ENCODE results near the gene SACM1L.
"Not testable (repeated sequence)": the region's sequence is repeated elsewhere in the genome, so short reads cannot be mapped to it uniquely, and the experiment has no call there.

The SACM1L gene

GRCh38 chr3:45741742-45742460 is 52.7 kb downstream of the SACM1L start:
- no peak for DNase-seq (ENCODE audit: low read depth)

DNA sequence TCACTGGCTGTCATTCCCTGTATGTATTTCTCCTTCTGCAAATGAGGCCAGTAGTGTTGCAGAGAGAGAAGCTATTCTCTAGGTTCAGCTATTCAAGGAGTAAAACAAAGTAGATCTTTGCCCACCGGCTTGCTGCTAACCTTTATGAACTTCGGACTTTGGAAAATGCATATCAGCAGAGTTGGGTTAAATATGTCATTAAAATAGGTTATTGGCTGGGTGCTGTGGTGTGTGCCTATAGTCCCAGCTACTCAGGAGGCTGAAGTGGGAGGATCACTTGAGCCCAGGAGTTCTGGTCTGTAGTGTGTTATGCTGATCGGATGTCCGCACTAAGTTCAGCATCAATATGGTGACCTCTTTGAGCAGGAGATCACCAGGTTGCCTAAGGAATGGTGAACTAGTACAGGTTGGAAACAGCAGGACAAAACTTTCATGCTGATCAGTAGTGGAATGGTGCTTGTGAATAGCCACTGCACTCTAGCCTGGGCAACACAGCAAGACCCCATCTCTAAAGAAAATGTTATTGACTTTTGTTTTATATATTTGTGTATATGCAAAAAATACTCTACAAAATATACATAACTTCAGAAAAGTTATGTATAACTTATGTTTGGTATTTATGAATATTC is 53.4 kb downstream of the SACM1L start:
- DNase-seq (ENCODE audit: low read depth), result no peak

DNA sequence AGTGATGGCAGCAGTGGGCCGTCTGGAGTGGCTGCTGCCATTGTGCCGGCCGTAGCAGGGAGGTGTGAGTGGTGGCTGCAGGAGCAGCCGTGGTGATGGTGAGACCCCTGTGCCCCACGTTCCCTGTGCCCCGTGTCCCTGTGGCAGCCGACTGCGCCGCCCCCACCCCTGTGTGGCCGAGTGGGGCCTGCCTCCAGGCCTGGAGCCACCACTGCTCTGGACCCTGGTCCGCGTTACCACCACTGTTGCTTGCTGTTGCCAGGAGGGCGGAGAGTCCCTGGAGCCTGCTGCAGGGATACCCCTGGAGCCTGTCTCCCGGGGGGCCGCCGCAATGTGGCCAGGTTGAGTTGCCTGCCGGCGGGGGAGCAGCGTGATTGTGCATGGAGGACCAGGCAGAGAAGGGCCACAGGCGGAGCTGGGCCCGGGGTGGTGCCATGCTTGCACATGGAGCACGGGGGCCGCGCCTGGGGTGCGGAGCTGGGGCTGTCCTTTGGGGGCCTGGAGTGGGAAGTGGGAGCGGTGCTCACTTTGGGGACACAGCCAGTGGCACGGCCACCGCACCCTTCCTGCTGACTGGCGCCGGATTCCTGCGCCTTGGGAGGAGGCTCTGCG is 57.1 kb downstream of the SACM1L start:
- no peak for DNase-seq (ENCODE audit: low read depth)

DNA sequence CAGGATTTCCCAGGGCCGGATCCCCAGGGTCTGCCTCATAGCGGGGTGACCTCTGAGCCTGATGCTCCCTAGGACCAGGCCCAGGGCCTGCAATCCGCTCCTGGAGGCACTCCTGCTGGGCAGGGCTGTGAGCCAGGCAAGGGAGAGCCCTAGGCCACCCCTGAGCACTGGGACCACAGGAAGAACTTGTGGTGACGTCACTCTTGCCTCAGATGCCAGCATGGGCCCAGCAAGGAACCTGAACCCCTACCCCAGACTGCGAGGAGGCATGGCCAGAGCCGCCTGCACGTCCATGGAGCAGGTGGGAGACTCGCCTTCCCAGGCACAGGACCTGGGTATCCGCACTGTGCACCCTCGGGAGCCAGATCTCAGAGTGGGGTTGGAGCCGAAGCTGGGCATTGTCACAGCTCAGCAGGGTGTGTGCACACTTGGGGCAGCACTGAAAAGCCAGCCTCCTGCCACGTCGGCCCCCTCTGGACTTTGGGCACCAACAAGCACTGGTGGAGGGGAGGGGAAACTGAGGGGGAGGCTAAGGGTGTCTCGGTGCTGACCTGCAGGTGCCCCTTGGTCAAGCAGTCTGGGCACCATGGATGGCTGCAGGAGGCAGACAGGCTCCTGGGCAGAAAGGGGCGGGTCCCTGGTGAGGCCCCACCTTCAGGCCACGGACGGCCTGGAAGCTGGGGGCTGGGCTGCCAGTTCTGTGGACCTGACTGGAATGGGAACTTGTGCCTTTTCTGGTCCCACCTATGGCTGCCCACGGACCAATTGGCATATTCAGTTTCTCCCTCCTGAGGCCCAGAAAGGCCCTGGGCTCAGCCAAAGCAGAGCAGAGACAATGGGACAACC is 57.8 kb downstream of the SACM1L start:
- DNase-seq (ENCODE audit: low read depth), result no peak

DNA sequence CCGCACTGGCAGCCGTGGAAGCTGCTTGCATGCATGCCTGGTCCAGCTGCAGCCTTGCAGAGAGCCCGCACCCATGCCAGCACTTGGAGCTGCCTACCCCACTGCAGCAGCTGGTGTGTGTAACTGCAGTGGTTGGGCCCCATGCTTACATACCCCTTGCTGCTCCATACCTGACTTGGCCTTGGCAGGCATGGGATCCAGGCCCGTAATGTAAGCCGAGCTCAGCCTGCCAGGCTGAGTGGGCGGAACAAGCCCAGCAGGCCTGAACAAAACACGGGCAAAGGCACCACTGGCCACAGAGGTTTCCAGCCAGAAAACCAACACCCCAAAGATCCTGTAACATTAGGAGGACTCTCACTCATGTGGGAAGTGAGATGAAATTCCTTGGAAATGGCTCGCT is 58.9 kb downstream of the SACM1L start:
- DNase-seq (ENCODE audit: low read depth), result no peak

GRCh38 chr3:45749036-45749600 is 59.9 kb downstream of the SACM1L start:
- not testable (repeated sequence) for DNase-seq (ENCODE audit: low read depth)

DNA sequence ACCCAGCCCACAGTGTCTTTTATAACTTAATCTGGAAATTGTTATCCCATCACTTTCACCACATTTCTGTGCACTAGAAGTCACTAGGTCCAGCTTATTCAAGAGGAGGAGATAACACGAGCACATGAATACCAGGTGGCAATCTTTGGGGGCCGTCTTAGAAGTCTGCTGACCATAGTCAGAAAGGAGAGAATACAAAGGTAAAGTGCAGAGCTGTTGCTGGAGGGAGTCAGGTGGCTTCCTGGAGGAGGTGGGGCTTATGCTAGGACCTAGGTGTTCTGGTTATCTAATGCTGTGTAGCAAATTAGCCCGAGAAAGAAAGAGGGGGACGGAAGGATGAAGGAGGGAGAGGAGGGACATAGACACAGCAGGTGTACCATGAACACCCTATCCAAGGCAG is 60.7 kb downstream of the SACM1L start:
- no peak for DNase-seq (ENCODE audit: low read depth)

DNA sequence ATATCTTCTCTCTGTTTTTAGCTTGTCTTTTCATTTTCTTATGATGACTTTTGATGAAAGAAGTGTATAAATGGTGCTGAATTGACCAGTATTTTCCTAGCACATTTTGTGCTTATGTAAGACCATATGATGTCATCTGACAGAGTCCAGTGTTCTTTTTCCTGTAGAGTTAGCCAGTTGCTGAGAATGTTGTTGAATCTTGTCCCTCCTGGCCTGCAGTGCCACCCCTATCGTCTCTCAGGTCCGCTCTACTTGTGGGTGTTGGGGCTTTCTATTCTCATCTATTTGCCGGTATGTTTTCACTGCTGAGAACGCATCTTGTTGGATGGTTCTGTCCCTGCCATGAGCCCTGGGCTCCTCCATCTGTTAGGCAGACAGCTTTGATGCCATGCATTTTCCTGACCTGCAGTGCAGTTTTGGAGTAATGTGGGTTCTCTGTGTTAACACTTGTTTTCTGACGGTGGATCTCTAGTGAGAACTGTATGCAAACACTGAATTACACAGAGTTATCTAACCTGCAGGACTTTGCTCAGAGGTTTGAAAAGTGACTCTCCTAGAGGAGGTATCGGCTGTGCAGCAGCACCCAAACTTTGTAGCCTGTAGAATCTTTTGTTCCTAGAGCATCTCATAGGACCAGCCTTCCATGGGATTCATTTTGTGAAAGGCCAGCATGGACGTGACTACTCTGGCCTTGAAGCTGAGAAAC is 62.5 kb downstream of the SACM1L start:
- no peak for DNase-seq (ENCODE audit: low read depth)

- DNase-seq (ENCODE audit: low read depth), result no peak
These were observed 63.9 kb downstream of the SACM1L start for GRCh38 chr3:45753095-45753494.

GRCh38 chr3:45754461-45754860 is 65.3 kb downstream of the SACM1L start:
- no peak for DNase-seq (ENCODE audit: low read depth)

DNA sequence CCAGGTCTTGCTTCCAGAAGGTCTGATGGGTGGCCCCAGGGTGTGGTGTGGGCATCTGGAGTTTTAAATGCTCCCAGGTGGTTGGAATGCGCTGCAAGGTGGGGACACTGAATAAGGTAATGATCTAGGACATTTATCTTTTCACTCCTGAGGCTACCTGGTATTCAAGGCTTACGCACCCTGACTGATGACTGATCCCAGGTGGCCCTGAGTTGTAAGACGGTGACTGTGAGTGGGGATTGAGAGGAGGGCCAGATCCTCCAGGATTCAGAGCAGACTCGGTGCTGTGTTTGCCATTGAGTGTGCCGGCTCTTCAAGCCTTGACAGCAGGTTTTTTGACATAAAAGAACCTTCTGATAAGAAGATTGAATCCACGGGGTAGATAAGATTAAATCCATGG is 66.9 kb downstream of the SACM1L start:
- no peak for DNase-seq (ENCODE audit: low read depth)

DNA sequence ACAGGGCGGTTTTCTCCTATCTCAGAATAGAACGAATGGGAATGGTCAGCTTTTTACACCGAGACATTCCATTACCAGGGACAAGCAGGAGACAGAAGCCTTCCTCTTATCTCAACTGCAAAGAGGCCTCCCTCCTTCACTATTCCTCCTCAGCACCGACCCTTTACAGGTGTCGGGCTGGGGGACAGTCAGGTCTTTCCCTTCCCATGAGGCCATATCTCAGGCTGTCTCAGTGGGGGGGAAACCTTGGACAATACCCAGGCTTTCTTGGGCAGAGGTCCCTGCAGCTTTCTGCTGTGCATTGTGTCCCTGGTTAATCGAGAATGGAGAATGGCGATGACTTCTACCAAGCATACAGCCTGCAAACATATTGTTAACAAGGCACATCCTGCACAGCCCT is 67.9 kb downstream of the SACM1L start:
- not testable (repeated sequence) for DNase-seq (ENCODE audit: low read depth)

GRCh38 chr3:45758871-45759270 is 69.7 kb downstream of the SACM1L start:
- no peak for DNase-seq (ENCODE audit: low read depth)

DNA sequence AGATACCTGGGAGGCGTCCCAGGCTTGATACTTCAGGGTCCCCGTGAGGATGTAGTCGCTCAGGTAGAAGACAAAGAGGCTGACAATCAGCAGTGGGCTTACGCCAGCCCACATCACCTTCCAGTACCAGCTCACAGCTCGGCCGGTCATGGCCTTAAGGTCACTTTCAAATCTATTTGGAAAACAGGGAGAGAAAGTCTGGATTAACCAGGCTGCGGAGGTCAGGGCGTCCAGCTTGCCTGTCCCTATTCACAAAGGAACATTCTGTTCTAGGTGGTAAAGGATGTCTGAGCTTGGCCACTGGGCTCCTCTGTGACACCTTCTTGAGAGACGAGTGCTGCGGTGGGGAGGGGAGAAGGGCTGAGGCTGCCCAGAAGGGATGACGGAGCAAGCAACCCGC is 70.7 kb downstream of the SACM1L start:
- DNase-seq (ENCODE audit: low read depth), result no peak

DNA sequence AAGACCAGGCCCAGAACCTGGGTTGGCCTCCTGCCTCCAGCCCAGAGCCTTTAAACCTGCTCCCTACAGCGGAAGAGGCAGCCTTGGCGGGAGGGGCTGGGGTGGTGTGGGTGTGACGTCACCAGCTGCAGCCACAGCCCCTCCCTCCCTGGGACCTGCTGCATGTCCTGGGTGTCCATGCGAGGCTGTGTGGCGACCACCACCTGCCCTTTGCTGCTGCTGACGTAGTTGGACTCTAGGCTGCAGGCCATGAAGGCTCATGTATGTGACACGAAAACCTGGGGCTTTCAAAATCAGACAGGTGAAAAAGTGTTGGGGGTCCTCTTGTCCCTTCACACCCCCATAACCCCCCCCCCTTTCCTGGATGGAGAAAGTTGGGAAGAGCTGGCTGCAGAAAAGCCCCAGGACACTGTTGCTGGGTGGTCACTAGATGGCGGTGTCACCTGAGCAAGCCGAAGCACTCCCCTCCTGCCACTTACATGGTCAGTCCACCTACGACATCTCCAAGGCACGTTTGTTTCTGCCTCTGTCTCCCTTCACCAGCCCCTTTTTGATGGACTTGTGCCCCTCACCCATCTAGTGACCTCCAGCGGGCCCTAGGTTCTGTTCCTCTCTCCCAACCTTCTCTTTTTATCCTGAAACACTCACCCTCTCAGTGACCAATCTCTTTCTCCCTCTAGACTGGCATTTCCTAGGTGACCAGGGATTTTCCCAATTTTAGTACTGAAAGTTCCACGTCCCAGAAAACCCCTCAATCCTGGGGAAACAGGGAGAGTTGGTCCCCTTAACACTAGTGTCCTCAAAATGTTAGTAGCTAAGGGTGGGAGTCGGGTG is 71.9 kb downstream of the SACM1L start:
- peak; percentile 62 for DNase-seq (ENCODE audit: low read depth)

DNA sequence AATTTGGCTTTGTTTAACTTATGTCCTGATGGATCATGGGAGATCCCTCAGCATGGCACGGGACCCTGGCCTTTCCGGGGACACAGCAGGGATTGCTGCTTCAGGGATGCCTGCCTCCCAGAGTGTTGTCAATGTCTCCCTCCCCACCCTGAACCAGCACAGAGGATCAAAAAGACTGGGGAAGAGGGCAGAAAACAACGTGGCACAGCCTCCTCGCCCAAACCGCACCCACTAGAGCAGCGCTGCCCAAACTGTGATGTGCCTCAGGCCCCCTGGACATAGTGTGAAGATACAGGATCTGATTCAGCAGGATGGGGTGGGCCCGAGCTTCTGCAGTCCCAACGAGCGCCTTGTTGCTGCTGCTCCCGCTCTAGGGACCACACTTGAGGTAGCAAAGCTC is 72.6 kb downstream of the SACM1L start:
- DNase-seq (ENCODE audit: low read depth), result no peak

- no peak for DNase-seq (ENCODE audit: low read depth)
These were observed 73.6 kb downstream of the SACM1L start for GRCh38 chr3:45762647-45763302.

DNA sequence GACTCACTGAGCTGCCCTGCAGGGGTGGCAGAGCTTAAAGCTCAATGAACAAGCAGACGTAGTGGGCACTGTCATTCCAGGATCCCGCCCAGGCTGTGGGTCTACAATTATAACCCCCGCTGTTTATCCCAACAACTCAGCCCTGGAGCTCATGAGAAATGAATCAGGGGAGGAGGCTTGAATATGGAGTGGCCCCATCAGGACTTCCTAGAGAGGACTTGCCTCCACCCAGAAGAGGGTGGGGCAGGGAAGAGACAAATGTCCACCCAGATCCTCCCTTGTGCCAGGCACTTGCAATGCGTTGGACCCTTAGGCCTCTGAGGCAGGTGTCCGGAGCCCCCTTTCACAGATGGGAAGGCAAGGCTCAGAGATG is 74.1 kb downstream of the SACM1L start:
- DNase-seq (ENCODE audit: low read depth), result no peak

- no peak for DNase-seq (ENCODE audit: low read depth)
These were observed 76.2 kb downstream of the SACM1L start for GRCh38 chr3:45765266-45765851.

DNA sequence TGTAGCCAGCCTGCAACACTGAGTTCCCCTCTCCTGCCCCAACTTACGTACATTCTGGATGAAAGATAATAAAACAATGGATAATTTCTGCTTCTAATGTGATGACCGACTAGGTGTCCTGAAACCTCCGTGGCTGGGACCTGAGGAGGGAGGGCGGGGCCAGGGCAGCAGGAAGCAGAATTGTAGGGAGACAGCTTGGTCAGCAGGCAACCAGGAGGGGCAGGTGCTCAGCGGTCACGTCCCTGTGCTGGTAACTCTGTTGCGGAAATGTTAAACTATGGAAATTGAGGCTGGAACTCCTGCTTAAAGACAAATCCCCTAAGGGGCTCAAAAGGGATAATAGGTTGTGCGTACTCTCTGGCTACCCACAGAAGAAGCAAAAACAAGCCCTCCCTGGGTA is 76.8 kb downstream of the SACM1L start:
- DNase-seq (ENCODE audit: low read depth), result no peak
